GM21529 (cell line): Measurements from ENCODE around the gene AMIGO1.

Experiments
- ATAC-seq: cut with Tn5 transposase; IDR thresholded peaks from one replicate; pipeline ENCODE4 v1.9.1; 2021; ENCODE audit not compliant: unreplicated experiment

AMIGO1 gene

GRCh38 chr1:109509176-109510134 lies at the start of gene AMIGO1:
Gene AMIGO1 (minus strand): TSS chr1:109509727. CDS start chr1:109508912, 815 bp downstream.
- ATAC-seq = peak; percentile 57

- no peak for ATAC-seq
These were observed 48.0 kb upstream of the AMIGO1 start for GRCh38 chr1:109557520-109557919.

- no peak for ATAC-seq
These were observed 47.0 kb upstream of the AMIGO1 start for GRCh38 chr1:109556563-109556962.

- peak; percentile 91 for ATAC-seq
These were observed 39.1 kb upstream of the AMIGO1 start, which contains the start of gene GNAI3 for GRCh38 chr1:109548321-109549267. Gene GNAI3 (plus strand): TSS chr1:109548615. CDS start chr1:109548721, 106 bp downstream.

- no peak for ATAC-seq
These were observed 38.2 kb upstream of the AMIGO1 start for GRCh38 chr1:109547463-109548320.

GRCh38 chr1:109546311-109547109 lies 37.0 kb upstream of the AMIGO1 start:
- peak; percentile 45 for ATAC-seq

GRCh38 chr1:109543988-109544735 lies 34.6 kb upstream of the AMIGO1 start:
- ATAC-seq = no peak

GRCh38 chr1:109543283-109543987 lies 33.9 kb upstream of the AMIGO1 start:
- ATAC-seq = no peak

- ATAC-seq = no peak
These were observed 33.1 kb upstream of the AMIGO1 start for GRCh38 chr1:109542657-109543056.

GRCh38 chr1:109541102-109541501 lies 31.6 kb upstream of the AMIGO1 start:
- no peak for ATAC-seq

GRCh38 chr1:109539676-109540075 lies 30.1 kb upstream of the AMIGO1 start, which contains the start of gene GPR61:
Gene GPR61 (plus strand): TSS chr1:109539872. CDS start chr1:109543023, 3,151 bp downstream.
- no peak for ATAC-seq

GRCh38 chr1:109538827-109539555 lies 29.5 kb upstream of the AMIGO1 start:
- ATAC-seq = no peak

GRCh38 chr1:109537450-109538178 lies 28.1 kb upstream of the AMIGO1 start:
- ATAC-seq = no peak

- ATAC-seq = no peak
These were observed 26.5 kb upstream of the AMIGO1 start for GRCh38 chr1:109535971-109536491.

GRCh38 chr1:109535481-109535880 lies 26.0 kb upstream of the AMIGO1 start:
- no peak for ATAC-seq

GRCh38 chr1:109534307-109534858 lies 24.9 kb upstream of the AMIGO1 start:
- ATAC-seq = no peak
